Neural cell (in vitro differentiated cells): ENCODE data around the gene FBRSL1. TPM values are rescaled to one million over a fixed set of nuclear protein-coding genes. Genes with fewer than 3 reads are reported as not detected.

Experiments
- H2AFZ ChIP-seq: fragments of 200-600, 300-800 bp; sonication (generic), shearing (Covaris generic); 2 replicates; pipeline ENCODE4 v1.6.0; 2014; ENCODE audit warnings: low read depth, mild to moderate bottlenecking, antibody characterized with exemption, low read length, moderate library complexity
- H3F3A ChIP-seq: fragments of 200-600 bp; shearing (Covaris generic); 2 replicates; pipeline ENCODE4 v1.6.1; 2016; ENCODE audit warnings: mild to moderate bottlenecking, moderate library complexity, mixed read lengths, antibody characterized with exemption, low read length; ENCODE audit not compliant: insufficient read depth, poor library complexity, severe bottlenecking
- H3K27ac ChIP-seq: fragments of 200-600, 300-800 bp; sonication (generic), shearing (Covaris generic); 2 replicates; pipeline ENCODE4 v1.5.1; 2014; ENCODE audit warnings: mild to moderate bottlenecking, low read length, moderate library complexity
- H3K27me3 ChIP-seq: fragments of 300-800, 200-600 bp; sonication (generic), shearing (Covaris generic); 2 replicates; pipeline ENCODE4 v1.6.0; 2014; ENCODE audit warnings: mild to moderate bottlenecking, low read depth, low read length, moderate library complexity; ENCODE audit not compliant: insufficient read depth
- H3K36me3 ChIP-seq: fragments of 300-800, 200-600 bp; sonication (generic), shearing (Covaris generic); 2 replicates; pipeline ENCODE4 v1.5.1; 2014; ENCODE audit warnings: mild to moderate bottlenecking, antibody characterized with exemption, low read length, moderate library complexity; ENCODE audit not compliant: insufficient read depth
- H3K4me2 ChIP-seq: fragments of 300-800, 200-600 bp; sonication (generic), shearing (Covaris generic); 2 replicates; pipeline ENCODE4 v1.6.0; 2014; ENCODE audit warnings: mild to moderate bottlenecking, low read length
- H3K4me3 ChIP-seq: fragments of 300-800, 200-600 bp; sonication (generic), shearing (Covaris generic); 2 replicates; pipeline ENCODE4 v1.5.1; 2014; ENCODE audit warnings: mild to moderate bottlenecking, low read length, moderate library complexity
- H3K79me2 ChIP-seq: fragments of 200-600 bp; shearing (Covaris generic); replicated peaks from 2 replicates; pipeline ENCODE4 v1.6.0; 2014; ENCODE audit warnings: mild to moderate bottlenecking, low read length, moderate library complexity; ENCODE audit not compliant: insufficient read depth
- H3K9ac ChIP-seq: fragments of 300-800, 200-600 bp; sonication (generic), shearing (Covaris generic); 2 replicates; pipeline ENCODE4 v1.6.1; 2016; ENCODE audit warnings: mild to moderate bottlenecking, low read length, mixed read lengths
- H3K9me2 ChIP-seq: fragments of 200-600 bp; shearing (Covaris generic); 2 replicates; pipeline ENCODE4 v1.6.1; 2016; ENCODE audit warnings: mild to moderate bottlenecking, low read length, mixed read lengths; ENCODE audit not compliant: insufficient read depth
- H3K9me3 ChIP-seq: fragments of 200-600, 300-800 bp; sonication (generic), shearing (Covaris generic); 2 replicates; pipeline ENCODE4 v1.6.1; 2016; ENCODE audit warnings: mild to moderate bottlenecking, mixed run types, low read length, moderate library complexity, mixed read lengths
- H4K20me1 ChIP-seq: fragments of 200-600 bp; shearing (Covaris generic); 2 replicates; pipeline ENCODE4 v1.6.1; 2016; ENCODE audit warnings: mild to moderate bottlenecking, mixed run types; ENCODE audit not compliant: insufficient read depth
- EP300 ChIP-seq: fragments of 450-650 bp; conservative IDR thresholded peaks from 2 replicates; pipeline ENCODE4 v1.6.1; 2014; ENCODE audit warnings: antibody characterized with exemption, mild to moderate bottlenecking, moderate library complexity; ENCODE audit not compliant: poor library complexity, severe bottlenecking
- EZH2 ChIP-seq: fragments of 200-600, 300-800 bp; shearing (Covaris generic), sonication (generic); IDR thresholded peaks from 2 replicates; pipeline ENCODE4 v1.6.1; 2014; ENCODE audit warnings: antibody characterized with exemption, low read length, borderline replicate concordance, mild to moderate bottlenecking; ENCODE audit not compliant: insufficient read depth, poor library complexity, severe bottlenecking
- MXI1 ChIP-seq: fragments of 450-650 bp; conservative IDR thresholded peaks from 2 replicates; pipeline ENCODE4 v1.6.1; 2014; ENCODE audit warnings: antibody characterized with exemption, mild to moderate bottlenecking; ENCODE audit not compliant: poor library complexity, severe bottlenecking
- POLR2AphosphoS5 ChIP-seq: IDR thresholded peaks from 2 replicates; pipeline ENCODE4 v1.6.1; 2012
- RAD21 ChIP-seq: fragments of 450-650 bp; conservative IDR thresholded peaks from 2 replicates; pipeline ENCODE4 v1.6.1; 2014; ENCODE audit warnings: antibody characterized with exemption, mild to moderate bottlenecking, moderate library complexity
- SMC3 ChIP-seq: fragments of 450-650 bp; conservative IDR thresholded peaks from 2 replicates; pipeline ENCODE4 v1.6.1; 2014; ENCODE audit warnings: antibody characterized with exemption, mild to moderate bottlenecking, moderate library complexity; ENCODE audit not compliant: poor library complexity
- TAF1 ChIP-seq: IDR thresholded peaks from 2 replicates; pipeline ENCODE4 v1.6.1; 2012; ENCODE audit warnings: low read depth
- polyA plus RNA-seq: library from polyadenylated mRNA; depleted of rRNA; stranded (reverse); fragments of >200 nt; gene quantifications from 2 replicates; pipeline ENCODE4 v1.2.3, GENCODE V29; 2014
- TF ChIP-seq, protein P1 (sequence below): IDR thresholded peaks from 2 replicates; pipeline ENCODE4 v1.6.1; 2012; ENCODE audit warnings: borderline replicate concordance
- TF ChIP-seq, protein P2 (sequence below): fragments of 450-650 bp; IDR thresholded peaks from 2 replicates; pipeline ENCODE4 v1.5.1; 2014; ENCODE audit warnings: antibody characterized with exemption, mild to moderate bottlenecking, moderate library complexity; ENCODE audit not compliant: poor library complexity, severe bottlenecking

FBRSL1 gene
- polyA plus RNA-seq, 1 donor from 2014 or later: 11.9 TPM

DNA sequence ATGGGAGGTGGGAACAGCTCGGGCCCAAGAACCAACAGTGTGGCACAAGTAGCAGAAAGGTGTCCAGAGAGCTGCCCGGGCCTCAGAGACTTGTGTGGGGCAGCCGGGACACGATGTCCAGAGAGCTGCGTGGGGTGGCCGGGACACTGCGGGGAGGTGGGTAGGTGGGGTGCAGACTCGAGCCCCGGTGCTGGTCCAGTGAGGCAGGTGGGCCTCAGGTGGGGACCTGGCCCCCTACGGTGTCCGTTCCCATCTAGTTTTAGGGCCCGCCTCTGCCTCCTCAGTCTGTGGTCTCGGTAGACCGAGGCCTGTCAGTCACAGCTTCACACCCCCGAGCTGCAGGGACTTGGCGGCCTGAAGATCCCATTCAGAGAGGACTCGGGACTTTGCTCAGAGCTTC, 6.3 kb upstream of the FBRSL1 start:
- H3K4me2 ChIP-seq: no peak overlapping the region
- H3K27me3 ChIP-seq: no peaks in the 10 kb centered on the region
- H3K9ac ChIP-seq: no peak overlapping the region
- H3K9me2 ChIP-seq: no peaks in the 10 kb centered on the region
- H2AFZ ChIP-seq: no peak overlapping the region
- H3K36me3 ChIP-seq: no peaks in the 10 kb centered on the region
- H3F3A ChIP-seq: no peaks in the 10 kb centered on the region
- H3K9me3 ChIP-seq: no peaks in the 10 kb centered on the region
- no peak overlapping the region for H3K4me3 ChIP-seq
- H4K20me1 ChIP-seq: no peaks in the 10 kb centered on the region
- TF ChIP-seq, protein P1, sequence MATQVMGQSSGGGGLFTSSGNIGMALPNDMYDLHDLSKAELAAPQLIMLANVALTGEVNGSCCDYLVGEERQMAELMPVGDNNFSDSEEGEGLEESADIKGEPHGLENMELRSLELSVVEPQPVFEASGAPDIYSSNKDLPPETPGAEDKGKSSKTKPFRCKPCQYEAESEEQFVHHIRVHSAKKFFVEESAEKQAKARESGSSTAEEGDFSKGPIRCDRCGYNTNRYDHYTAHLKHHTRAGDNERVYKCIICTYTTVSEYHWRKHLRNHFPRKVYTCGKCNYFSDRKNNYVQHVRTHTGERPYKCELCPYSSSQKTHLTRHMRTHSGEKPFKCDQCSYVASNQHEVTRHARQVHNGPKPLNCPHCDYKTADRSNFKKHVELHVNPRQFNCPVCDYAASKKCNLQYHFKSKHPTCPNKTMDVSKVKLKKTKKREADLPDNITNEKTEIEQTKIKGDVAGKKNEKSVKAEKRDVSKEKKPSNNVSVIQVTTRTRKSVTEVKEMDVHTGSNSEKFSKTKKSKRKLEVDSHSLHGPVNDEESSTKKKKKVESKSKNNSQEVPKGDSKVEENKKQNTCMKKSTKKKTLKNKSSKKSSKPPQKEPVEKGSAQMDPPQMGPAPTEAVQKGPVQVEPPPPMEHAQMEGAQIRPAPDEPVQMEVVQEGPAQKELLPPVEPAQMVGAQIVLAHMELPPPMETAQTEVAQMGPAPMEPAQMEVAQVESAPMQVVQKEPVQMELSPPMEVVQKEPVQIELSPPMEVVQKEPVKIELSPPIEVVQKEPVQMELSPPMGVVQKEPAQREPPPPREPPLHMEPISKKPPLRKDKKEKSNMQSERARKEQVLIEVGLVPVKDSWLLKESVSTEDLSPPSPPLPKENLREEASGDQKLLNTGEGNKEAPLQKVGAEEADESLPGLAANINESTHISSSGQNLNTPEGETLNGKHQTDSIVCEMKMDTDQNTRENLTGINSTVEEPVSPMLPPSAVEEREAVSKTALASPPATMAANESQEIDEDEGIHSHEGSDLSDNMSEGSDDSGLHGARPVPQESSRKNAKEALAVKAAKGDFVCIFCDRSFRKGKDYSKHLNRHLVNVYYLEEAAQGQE: no peak
- TF ChIP-seq POLR2AphosphoS5 (no peak), SMC3 (no peak), TAF1 (no peak), EP300 (no peak), MXI1 (no peak), EZH2 (no peak), RAD21 (no peak)
- TF ChIP-seq, protein P2, sequence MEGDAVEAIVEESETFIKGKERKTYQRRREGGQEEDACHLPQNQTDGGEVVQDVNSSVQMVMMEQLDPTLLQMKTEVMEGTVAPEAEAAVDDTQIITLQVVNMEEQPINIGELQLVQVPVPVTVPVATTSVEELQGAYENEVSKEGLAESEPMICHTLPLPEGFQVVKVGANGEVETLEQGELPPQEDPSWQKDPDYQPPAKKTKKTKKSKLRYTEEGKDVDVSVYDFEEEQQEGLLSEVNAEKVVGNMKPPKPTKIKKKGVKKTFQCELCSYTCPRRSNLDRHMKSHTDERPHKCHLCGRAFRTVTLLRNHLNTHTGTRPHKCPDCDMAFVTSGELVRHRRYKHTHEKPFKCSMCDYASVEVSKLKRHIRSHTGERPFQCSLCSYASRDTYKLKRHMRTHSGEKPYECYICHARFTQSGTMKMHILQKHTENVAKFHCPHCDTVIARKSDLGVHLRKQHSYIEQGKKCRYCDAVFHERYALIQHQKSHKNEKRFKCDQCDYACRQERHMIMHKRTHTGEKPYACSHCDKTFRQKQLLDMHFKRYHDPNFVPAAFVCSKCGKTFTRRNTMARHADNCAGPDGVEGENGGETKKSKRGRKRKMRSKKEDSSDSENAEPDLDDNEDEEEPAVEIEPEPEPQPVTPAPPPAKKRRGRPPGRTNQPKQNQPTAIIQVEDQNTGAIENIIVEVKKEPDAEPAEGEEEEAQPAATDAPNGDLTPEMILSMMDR: no peak
- H3K79me2 ChIP-seq: no peaks in the 10 kb centered on the region
- H3K27ac ChIP-seq: no peak overlapping the region

DNA sequence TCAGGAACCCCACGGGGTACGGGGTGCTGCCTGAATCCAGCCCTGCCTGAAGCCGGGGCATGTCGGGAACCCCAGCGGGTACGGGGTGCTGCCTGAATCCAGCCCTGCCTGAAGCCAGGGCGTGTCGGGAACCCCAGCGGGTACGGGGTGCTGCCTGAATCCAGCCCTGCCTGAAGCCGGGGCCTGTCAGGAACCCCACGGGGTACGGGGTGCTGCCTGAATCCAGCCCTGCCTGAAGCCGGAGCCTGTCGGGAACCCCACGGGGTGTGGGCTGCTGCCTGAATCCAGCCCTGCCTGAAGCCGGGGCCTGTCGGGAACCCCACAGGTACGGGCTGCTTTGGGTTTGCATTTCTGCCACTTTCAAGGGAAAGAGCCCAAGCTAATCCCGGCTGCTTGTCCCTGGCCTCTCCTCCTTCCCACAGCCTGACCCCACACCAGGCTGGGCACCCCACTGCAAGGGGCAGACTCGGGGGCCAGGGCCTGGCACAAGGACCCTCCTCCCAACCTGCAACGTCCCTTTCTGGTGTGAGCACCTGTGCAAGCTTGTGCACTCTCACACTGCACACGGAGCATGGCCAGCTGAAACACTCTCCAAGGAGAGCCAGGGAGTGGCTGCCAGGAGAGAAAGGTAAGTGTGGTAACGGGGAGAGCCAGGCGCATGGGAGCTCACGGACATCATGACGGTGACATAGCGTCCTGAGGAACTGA, 5.6 kb upstream of the FBRSL1 start:
- Histone ChIP-seq H3K4me2 (no peak overlapping the region), H2AFZ (no peak overlapping the region), H3K9ac (no peak overlapping the region), H3K27ac (no peak overlapping the region), H3K4me3 (no peak overlapping the region), H3K9me3 (no peaks in the 10 kb centered on the region), H3F3A (no peaks in the 10 kb centered on the region), H3K9me2 (no peaks in the 10 kb centered on the region), H4K20me1 (no peaks in the 10 kb centered on the region), H3K27me3 (no peaks in the 10 kb centered on the region), H3K79me2 (no peaks in the 10 kb centered on the region), H3K36me3 (no peaks in the 10 kb centered on the region)
- no peak for TF ChIP-seq MXI1
- no peak for TF ChIP-seq TAF1
- TF ChIP-seq RAD21: no peak
- TF ChIP-seq, protein P2: no peak
- TF ChIP-seq SMC3: no peak
- no peak for TF ChIP-seq POLR2AphosphoS5
- TF ChIP-seq, protein P1: no peak
- TF ChIP-seq EP300: no peak
- no peak for TF ChIP-seq EZH2
